A549 (cell line): ENCODE data around the gene RWDD1. TPM values are rescaled to one million over a fixed set of nuclear protein-coding genes. Genes with fewer than 3 reads are reported as not detected.

Source experiments
- ATAC-seq, 2 experiments: fragments of 200-7000 bp in 1 of 2; fragments of >200 bp in 1 of 2; cut with Nextera tagmentation in 1 of 2; cut with Tn5 transposase in 1 of 2; 3 replicates each; pipeline versions ENCODE4 v1.8.0 to v1.9.1; 2018 to 2020; ENCODE audit warnings: mild to moderate bottlenecking in 1 of 2, moderate library complexity in 1 of 2
- CTCF ChIA-PET: fragments of 300-600 bp; sonication (Branson Sonifier 250); formaldehyde crosslinking; extraction: SDS; loops from one replicate; lab custom pipeline; 2021; ENCODE audit warnings: antibody characterized with exemption, inconsistent platforms; lab: Yijun Ruan, JAX
- POLR2A ChIA-PET: fragments of 350-600 bp; formaldehyde crosslinking; extraction: SDS; loops from one replicate; lab custom pipeline; 2021; ENCODE audit warnings: antibody characterized with exemption, inconsistent platforms; lab: Yijun Ruan, JAX
- DNase-seq, 2 experiments: peaks; one replicate each; pipeline versions ENCODE4 v3.0.0 to v3.0.0-alpha.2; 2011 to 2016; ENCODE audit warnings: low read depth in 1 of 2, low spot score in 1 of 2
- FAIRE-seq: peaks from 2 replicates; lab custom pipeline; 2011; peaks lifted over from hg19 to GRCh38; lab: Jason Lieb, UNC
- H3K27ac ChIP-seq, 2 experiments: fragments of >200 bp; sonication (Bioruptor Twin); formaldehyde crosslinking; 3 replicates each; pipeline ENCODE4 v1.5.1; 2016 to 2017
- H3K4me1 ChIP-seq: fragments of >200 bp; sonication (Bioruptor Twin); formaldehyde crosslinking; 3 replicates; pipeline ENCODE4 v1.6.1; 2016
- H3K4me2 ChIP-seq: fragments of >200 bp; sonication (Bioruptor Twin); formaldehyde crosslinking; 3 replicates; pipeline ENCODE4 v1.6.1; 2016
- H3K4me3 ChIP-seq: fragments of >200 bp; sonication (Bioruptor Twin); formaldehyde crosslinking; 3 replicates; pipeline ENCODE4 v1.5.1; 2016
- H3K9me3 ChIP-seq: fragments of >200 bp; sonication (Bioruptor Twin); formaldehyde crosslinking; 3 replicates; pipeline ENCODE4 v1.6.1; 2016
- ATOH8 ChIP-seq: fragments of 250-450 bp; sonication (Bioruptor Pico); IDR thresholded peaks from 2 replicates; pipeline ENCODE4 v1.5.0; 2020; ENCODE audit warnings: low read depth, mild to moderate bottlenecking, moderate library complexity
- CBX2 ChIP-seq: fragments of 200-600 bp; sonication (generic); IDR thresholded peaks from 2 replicates; pipeline ENCODE4 v1.6.1; 2016; ENCODE audit warnings: low read depth, mild to moderate bottlenecking, borderline replicate concordance
- CEBPB ChIP-seq, 2 experiments: fragments of >200 bp in 1 of 2; sonication (Bioruptor Twin) in 1 of 2; formaldehyde crosslinking in 1 of 2; IDR thresholded peaks; 2 replicates each; pipeline ENCODE4 v1.6.1; 2012 to 2016
- EHF ChIP-seq: fragments of 250-450 bp; sonication (Bioruptor Pico); IDR thresholded peaks from 2 replicates; pipeline ENCODE4 v1.5.0; 2020; ENCODE audit warnings: mild to moderate bottlenecking
- ESRRA ChIP-seq: fragments of 150-350 bp; IDR thresholded peaks from 2 replicates; pipeline ENCODE4 v1.6.1; 2014; ENCODE audit warnings: mild to moderate bottlenecking, low read length, borderline replicate concordance
- FOSL2 ChIP-seq, 2 experiments: fragments of 450-650 bp in 1 of 2; fragments of >200 bp in 1 of 2; sonication (Bioruptor Twin) in 1 of 2; formaldehyde crosslinking; IDR thresholded peaks; 2 replicates each; pipeline versions ENCODE4 v1.5.0 to v1.6.1; 2016 to 2020; ENCODE audit warnings: mild to moderate bottlenecking in 1 of 2, moderate library complexity in 1 of 2
- FOXS1 ChIP-seq: fragments of 250-450 bp; sonication (Bioruptor Pico); IDR thresholded peaks from 2 replicates; pipeline ENCODE4 v1.5.0; 2020; ENCODE audit warnings: mild to moderate bottlenecking, moderate library complexity
- HDAC2 ChIP-seq: fragments of 200-600 bp; sonication (generic); IDR thresholded peaks from 2 replicates; pipeline ENCODE4 v1.6.1; 2016
- HES2 ChIP-seq: fragments of >200 bp; sonication (Bioruptor Twin); formaldehyde crosslinking; IDR thresholded peaks from 2 replicates; pipeline ENCODE4 v1.6.1; 2016
- HOXA7 ChIP-seq: fragments of 250-450 bp; sonication (Bioruptor Pico); IDR thresholded peaks from 2 replicates; pipeline ENCODE4 v1.5.0; 2020; ENCODE audit warnings: mild to moderate bottlenecking, moderate library complexity
- HOXB13 ChIP-seq: fragments of 250-450 bp; sonication (Bioruptor Pico); IDR thresholded peaks from 2 replicates; pipeline ENCODE4 v1.5.0; 2020; ENCODE audit warnings: low read depth, mild to moderate bottlenecking, moderate library complexity
- HOXB5 ChIP-seq: fragments of 250-450 bp; sonication (Bioruptor Pico); IDR thresholded peaks from 2 replicates; pipeline ENCODE4 v1.5.0; 2020; ENCODE audit warnings: mild to moderate bottlenecking, moderate library complexity
- JUN ChIP-seq, 2 experiments: fragments of >200 bp; sonication (Bioruptor Twin); formaldehyde crosslinking; IDR thresholded peaks; 2 replicates in 1 of 2; 3 replicates in 1 of 2; pipeline ENCODE4 v1.6.1; 2016 to 2017
- KDM5A ChIP-seq: fragments of 200-600 bp; sonication (generic); IDR thresholded peaks from 2 replicates; pipeline ENCODE4 v1.6.1; 2016; ENCODE audit warnings: antibody characterized with exemption, mild to moderate bottlenecking
- MAFK ChIP-seq: fragments of 450-650 bp; IDR thresholded peaks from 2 replicates; pipeline ENCODE4 v1.6.1; 2014; ENCODE audit not compliant: partially characterized antibody
- NFE2L2 ChIP-seq: fragments of 150-350 bp; conservative IDR thresholded peaks from 2 replicates; pipeline ENCODE4 v1.6.1; 2014; ENCODE audit warnings: low read length
- NPAS2 ChIP-seq: fragments of 250-450 bp; sonication (Bioruptor Pico); IDR thresholded peaks from 2 replicates; pipeline ENCODE4 v1.8.0; 2022; ENCODE audit warnings: mild to moderate bottlenecking, moderate library complexity, borderline replicate concordance
- NR3C1 ChIP-seq: fragments of >200 bp; sonication (Bioruptor Twin); formaldehyde crosslinking; IDR thresholded peaks from 3 replicates; pipeline ENCODE4 v1.6.1; 2017
- POLR2A ChIP-seq: IDR thresholded peaks from 2 replicates; pipeline ENCODE4 v1.6.1; 2012; ENCODE audit warnings: mild to moderate bottlenecking, low read length
- RAD21 ChIP-seq, 2 experiments: fragments of >200 bp in 1 of 2; sonication (Bioruptor Twin) in 1 of 2; formaldehyde crosslinking in 1 of 2; IDR thresholded peaks in 1 of 2; conservative IDR thresholded peaks in 1 of 2; 2 replicates in 1 of 2; 3 replicates in 1 of 2; pipeline ENCODE4 v1.6.1; 2012 to 2018; ENCODE audit warnings: inconsistent platforms in 1 of 2
- SREBF2 ChIP-seq: fragments of 450-650 bp; IDR thresholded peaks from 2 replicates; pipeline ENCODE4 v1.6.1; 2014; ENCODE audit warnings: mild to moderate bottlenecking, moderate library complexity
- TFCP2L1 ChIP-seq: fragments of 250-450 bp; sonication (Bioruptor Pico); IDR thresholded peaks from 2 replicates; pipeline ENCODE4 v1.5.0; 2021; ENCODE audit warnings: mild to moderate bottlenecking
- ZC3H11A ChIP-seq: fragments of 450-650 bp; IDR thresholded peaks from 2 replicates; pipeline ENCODE4 v1.6.1; 2014; ENCODE audit warnings: antibody characterized with exemption, mild to moderate bottlenecking
- ZFP36 ChIP-seq: fragments of 450-650 bp; IDR thresholded peaks from 2 replicates; pipeline ENCODE4 v1.6.1; 2014; ENCODE audit warnings: borderline replicate concordance; ENCODE audit not compliant: partially characterized antibody
- ZSCAN20 ChIP-seq: fragments of 250-450 bp; sonication (Bioruptor Pico); IDR thresholded peaks from 2 replicates; pipeline ENCODE4 v1.8.0; 2022; ENCODE audit warnings: mild to moderate bottlenecking, moderate library complexity
- WGBS: methylation state at CpG from one replicate; pipeline ENCODE4 v1.1.6; 2017; ENCODE audit errors: missing lambda C conversion rate; 5-methylcytosine and 5-hydroxymethylcytosine counted together
- polyA plus RNA-seq, 4 experiments: library from polyadenylated mRNA; depleted of rRNA in 3 of 4; stranded (reverse); fragments of >200 nt; fragmentation: RNase III in 1 of 4; extraction: RNeasy Plus Mini Kit Qiagen cat#74134 plus additional on column Dnase treatment in 1 of 4; gene quantifications; 2 replicates in 3 of 4; 3 replicates in 1 of 4; pipeline ENCODE4 v1.2.3, GENCODE V29; 2011 to 2017
- TF ChIP-seq, protein P1 (sequence below): fragments of 150-350 bp; IDR thresholded peaks from 2 replicates; pipeline ENCODE4 v1.6.1; 2014; ENCODE audit warnings: low read depth, mild to moderate bottlenecking, low read length
- TF ChIP-seq, protein P2 (sequence below): fragments of 450-650 bp; IDR thresholded peaks from 2 replicates; pipeline ENCODE4 v1.6.1; 2014; ENCODE audit warnings: antibody characterized with exemption
- TF ChIP-seq, protein P3 (sequence below): fragments of >200 bp; sonication (Bioruptor Twin); formaldehyde crosslinking; IDR thresholded peaks from 3 replicates; pipeline ENCODE4 v1.6.1; 2016

RWDD1 gene
- polyA plus RNA-seq, 2 of the 4 experiments (the other 2 are of a cell fraction), result 32.5 to 47.7 TPM

DNA sequence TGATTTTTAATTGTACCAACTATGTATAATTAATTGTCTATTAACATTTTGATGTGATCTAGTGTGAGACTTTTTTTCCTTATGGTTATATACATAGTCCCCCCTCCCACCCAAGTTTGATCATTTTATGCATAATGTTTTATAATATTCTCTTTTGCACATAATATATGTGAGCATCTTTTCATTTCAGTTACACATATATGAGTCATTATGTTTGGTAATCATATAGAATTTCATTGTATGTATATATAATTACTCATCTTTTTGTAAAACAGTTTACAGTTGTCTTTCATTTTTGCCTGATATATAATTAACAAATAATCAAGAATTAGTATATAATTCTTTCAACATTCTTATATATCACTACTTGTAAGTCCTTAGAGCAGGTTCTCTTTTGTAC, 15.0 kb downstream of the RWDD1 start:
- FAIRE-seq, result no peak
- no peak for DNase-seq
- POLR2A ChIA-PET, result no interaction called here

DNA sequence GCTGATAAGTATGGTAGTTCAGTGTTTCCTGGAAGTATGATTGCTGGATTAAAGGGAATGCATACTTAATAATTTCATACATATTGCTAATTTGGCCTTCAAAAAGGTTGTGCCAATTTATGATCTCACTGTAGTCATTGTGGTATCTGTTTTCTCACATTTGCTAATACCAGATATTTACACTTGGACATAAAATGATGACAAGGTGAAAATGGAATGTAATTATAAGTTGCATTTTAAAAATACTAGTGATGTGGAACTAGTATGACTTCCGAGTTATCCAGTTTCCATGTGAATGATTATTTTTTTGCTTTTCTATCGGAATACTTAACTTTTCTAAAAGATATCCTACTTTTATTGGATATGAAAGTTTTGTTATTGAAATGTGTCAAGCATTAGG, 15.4 kb downstream of the RWDD1 start:
- H3K9me3 ChIP-seq, result no peaks in the 10 kb centered on the region
- ChIA-PET POLR2A (no interaction called here), CTCF (no interaction called here)
- no peak overlapping the region for H3K4me3 ChIP-seq
- ATAC-seq (no peak), DNase-seq (no peak), FAIRE-seq (no peak)
- no peak overlapping the region for H3K27ac ChIP-seq
- TF ChIP-seq CBX2 (no peak), CEBPB (IDR thresholded peaks at IDR 0.05) (no peak), EHF (no peak), RAD21 (conservative IDR thresholded peaks at IDR 0.05 in 1 of 2, IDR thresholded peaks at IDR 0.05 in 1 of 2) (no peak), HDAC2 (no peak), MAFK (peak; percentile 50)
- no peaks in the 10 kb centered on the region for H3K4me1 ChIP-seq
- 95% methylated on average over 2 of the region's 2 CpGs for WGBS
- no peak overlapping the region for H3K4me2 ChIP-seq

More for the DNA sequence above, 15.0 kb downstream of the RWDD1 start:
- no peak for ATAC-seq
- Histone ChIP-seq H3K27ac (no peak overlapping the region), H3K9me3 (no peaks in the 10 kb centered on the region), H3K4me2 (no peak overlapping the region), H3K4me1 (no peaks in the 10 kb centered on the region), H3K4me3 (no peak overlapping the region)
- no peak for TF ChIP-seq NFE2L2
- no peak for TF ChIP-seq KDM5A
- TF ChIP-seq, protein P1, sequence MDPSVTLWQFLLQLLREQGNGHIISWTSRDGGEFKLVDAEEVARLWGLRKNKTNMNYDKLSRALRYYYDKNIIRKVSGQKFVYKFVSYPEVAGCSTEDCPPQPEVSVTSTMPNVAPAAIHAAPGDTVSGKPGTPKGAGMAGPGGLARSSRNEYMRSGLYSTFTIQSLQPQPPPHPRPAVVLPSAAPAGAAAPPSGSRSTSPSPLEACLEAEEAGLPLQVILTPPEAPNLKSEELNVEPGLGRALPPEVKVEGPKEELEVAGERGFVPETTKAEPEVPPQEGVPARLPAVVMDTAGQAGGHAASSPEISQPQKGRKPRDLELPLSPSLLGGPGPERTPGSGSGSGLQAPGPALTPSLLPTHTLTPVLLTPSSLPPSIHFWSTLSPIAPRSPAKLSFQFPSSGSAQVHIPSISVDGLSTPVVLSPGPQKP, result no peak
- TF ChIP-seq SREBF2, result no peak
- no peak for TF ChIP-seq HOXB13 (CRISPR knock-in tag)
- TF ChIP-seq, protein P2, sequence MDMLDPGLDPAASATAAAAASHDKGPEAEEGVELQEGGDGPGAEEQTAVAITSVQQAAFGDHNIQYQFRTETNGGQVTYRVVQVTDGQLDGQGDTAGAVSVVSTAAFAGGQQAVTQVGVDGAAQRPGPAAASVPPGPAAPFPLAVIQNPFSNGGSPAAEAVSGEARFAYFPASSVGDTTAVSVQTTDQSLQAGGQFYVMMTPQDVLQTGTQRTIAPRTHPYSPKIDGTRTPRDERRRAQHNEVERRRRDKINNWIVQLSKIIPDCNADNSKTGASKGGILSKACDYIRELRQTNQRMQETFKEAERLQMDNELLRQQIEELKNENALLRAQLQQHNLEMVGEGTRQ, result no peak
- TF ChIP-seq JUN (IDR thresholded peaks at IDR 0.05), result no peak
- TF ChIP-seq POLR2A, result no peak
- no peak for TF ChIP-seq HOXA7
- TF ChIP-seq NPAS2 (CRISPR knock-in tag), result no peak
- TF ChIP-seq ATOH8 (CRISPR knock-in tag), result no peak
- CTCF ChIA-PET, result no interaction called here

DNA sequence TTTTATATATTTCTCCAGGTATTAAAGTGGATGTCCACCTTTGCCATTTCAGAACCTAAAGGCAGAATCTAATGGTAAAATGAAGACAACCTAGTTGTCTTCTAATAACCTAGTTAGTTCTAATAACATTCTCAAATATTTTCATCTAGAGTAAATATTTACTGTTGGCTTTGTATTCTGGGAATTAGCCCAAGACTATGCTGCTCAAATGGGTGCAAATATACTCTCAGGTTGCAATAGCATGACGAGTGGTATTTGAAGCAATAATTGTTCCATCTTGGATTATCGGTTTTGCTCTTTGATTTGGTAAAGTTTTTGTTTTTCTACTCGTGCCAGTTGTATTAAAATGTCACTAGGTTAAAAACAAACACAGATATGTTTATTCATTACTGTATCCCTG, 23.9 kb downstream of the RWDD1 start:
- CTCF ChIA-PET, result no interaction called here
- H3K9me3 ChIP-seq, result no peaks in the 10 kb centered on the region
- H3K4me2 ChIP-seq, result no peak overlapping the region
- no peak overlapping the region for H3K27ac ChIP-seq
- FAIRE-seq (no peak), ATAC-seq (no peak), DNase-seq (no peak)
- H3K4me1 ChIP-seq, result no peaks in the 10 kb centered on the region
- 47% methylated on average over 3 of the region's 3 CpGs for WGBS
- POLR2A ChIA-PET, result no interaction called here
- TF ChIP-seq EHF, result no peak
- no peak for TF ChIP-seq HDAC2
- no peak for TF ChIP-seq ESRRA
- no peak for TF ChIP-seq POLR2A
- TF ChIP-seq HES2, result no peak
- TF ChIP-seq ZC3H11A, result no peak
- TF ChIP-seq FOSL2 (IDR thresholded peaks at IDR 0.05), result no peak
- TF ChIP-seq FOSL2 (CRISPR knock-in tag; IDR thresholded peaks at IDR 0.05), result no peak
- TF ChIP-seq NR3C1, result no peak
- no peak for TF ChIP-seq ZSCAN20 (CRISPR knock-in tag)
- no peak for TF ChIP-seq TFCP2L1 (CRISPR knock-in tag)
- no peak for TF ChIP-seq ZFP36
- TF ChIP-seq, protein P3, sequence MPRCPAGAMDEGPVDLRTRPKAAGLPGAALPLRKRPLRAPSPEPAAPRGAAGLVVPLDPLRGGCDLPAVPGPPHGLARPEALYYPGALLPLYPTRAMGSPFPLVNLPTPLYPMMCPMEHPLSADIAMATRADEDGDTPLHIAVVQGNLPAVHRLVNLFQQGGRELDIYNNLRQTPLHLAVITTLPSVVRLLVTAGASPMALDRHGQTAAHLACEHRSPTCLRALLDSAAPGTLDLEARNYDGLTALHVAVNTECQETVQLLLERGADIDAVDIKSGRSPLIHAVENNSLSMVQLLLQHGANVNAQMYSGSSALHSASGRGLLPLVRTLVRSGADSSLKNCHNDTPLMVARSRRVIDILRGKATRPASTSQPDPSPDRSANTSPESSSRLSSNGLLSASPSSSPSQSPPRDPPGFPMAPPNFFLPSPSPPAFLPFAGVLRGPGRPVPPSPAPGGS, result no peak
- TF ChIP-seq HOXB5 (CRISPR knock-in tag), result no peak
- TF ChIP-seq FOXS1 (CRISPR knock-in tag), result no peak
- no peak for TF ChIP-seq ATOH8 (CRISPR knock-in tag)
- H3K4me3 ChIP-seq, result no peak overlapping the region
